ENCODE measurements around the gene SLC17A9.

The SLC17A9 gene

GRCh38 chr20:63017826-63018411 lies 65.4 kb downstream of the SLC17A9 start:
- TF ChIP-seq GATA3 (IDR thresholded peaks at IDR 0.05; ENCODE audit: low read depth, low read length) (no peak), GATA2 (IDR thresholded peaks at IDR 0.05; ENCODE audit: low read depth, low read length) (no peak)

Measured in SH-SY5Y (cell line).